OCI-LY7 (cell line): ENCODE data around the gene METTL21A. TPM values are rescaled to one million over a fixed set of nuclear protein-coding genes. Genes with fewer than 3 reads are reported as not detected.
A peak's percentile ranks its signal among the peaks of the same experiment; 100 is the strongest.

Source experiments
- Bru-seq: library from RNA; stranded (reverse); fragments of 400-500 nt; gene quantifications from one replicate; lab custom pipeline; 2021; lab: Mats Ljungman, UMichigan
- BruChase-seq, 2 experiments: library from RNA; stranded (reverse); fragments of 400-500 nt; gene quantifications; one replicate each; lab custom pipeline; 2021; lab: Mats Ljungman, UMichigan
- BruUV-seq: library from RNA; stranded (reverse); fragments of 400-500 nt; replicated peaks from 2 replicates; lab custom pipeline; 2021; lab: Mats Ljungman, UMichigan
- CTCF ChIA-PET: fragments of 300-600 bp; sonication (Branson Sonifier 250); formaldehyde crosslinking; loops from one replicate; lab custom pipeline; 2022; ENCODE audit warnings: antibody characterized with exemption; ENCODE audit not compliant: unreplicated experiment; lab: Charles Lee
- POLR2A ChIA-PET: fragments of 300-600 bp; sonication (Branson Sonifier 250); formaldehyde crosslinking; loops from one replicate; lab custom pipeline; 2022; ENCODE audit warnings: antibody characterized with exemption; lab: Charles Lee
- DNase-seq: peaks from one replicate; pipeline ENCODE4 v3.0.0-alpha.2; 2015; ENCODE audit warnings: low spot score
- H2AFZ ChIP-seq: fragments of 200-600 bp; sonication (generic), shearing (Covaris generic); 2 replicates; pipeline ENCODE4 v1.6.1; 2014; ENCODE audit warnings: mild to moderate bottlenecking, antibody characterized with exemption, low read length, moderate library complexity
- H3K27ac ChIP-seq: fragments of 200-600 bp; sonication (generic); 2 replicates; pipeline ENCODE4 v1.5.1; 2014; ENCODE audit warnings: mixed run types, low read depth, mild to moderate bottlenecking, moderate library complexity, low read length, inconsistent platforms; ENCODE audit not compliant: poor library complexity, severe bottlenecking
- H3K36me3 ChIP-seq: fragments of 200-600 bp; sonication (generic); 2 replicates; pipeline ENCODE4 v1.6.1; 2014; ENCODE audit warnings: mild to moderate bottlenecking, antibody characterized with exemption, low read length, moderate library complexity, mixed read lengths; ENCODE audit not compliant: insufficient read depth
- H3K4me1 ChIP-seq: fragments of 200-600 bp; sonication (generic); 2 replicates; pipeline ENCODE4 v1.5.1; 2014; ENCODE audit warnings: mild to moderate bottlenecking, low read length; ENCODE audit not compliant: insufficient read depth, poor library complexity, severe bottlenecking
- H3K4me2 ChIP-seq: fragments of 200-600 bp; sonication (generic); 2 replicates; pipeline ENCODE4 v1.6.1; 2014; ENCODE audit warnings: mild to moderate bottlenecking, low read length
- H3K4me3 ChIP-seq: fragments of 200-600 bp; sonication (generic); 2 replicates; pipeline ENCODE4 v1.5.1; 2014; ENCODE audit warnings: mild to moderate bottlenecking, low read depth, low read length; ENCODE audit not compliant: poor library complexity, severe bottlenecking
- H3K79me2 ChIP-seq: fragments of 200-600 bp; sonication (generic); 2 replicates; pipeline ENCODE4 v1.6.1; 2016; ENCODE audit warnings: low read depth, mild to moderate bottlenecking, low read length, moderate library complexity, mixed read lengths; ENCODE audit not compliant: insufficient read depth
- H3K9me2 ChIP-seq: fragments of 200-600 bp; sonication (generic); 2 replicates; pipeline ENCODE4 v1.6.1; 2016; ENCODE audit warnings: mild to moderate bottlenecking, low read length, mixed read lengths; ENCODE audit not compliant: insufficient read depth
- H3K9me3 ChIP-seq: fragments of 200-600 bp; sonication (generic); 2 replicates; pipeline ENCODE4 v1.6.1; 2014; ENCODE audit warnings: mild to moderate bottlenecking, mixed run types, low read length, mixed read lengths
- H4K20me1 ChIP-seq: fragments of 200-600 bp; sonication (generic); 2 replicates; pipeline ENCODE4 v1.6.1; 2014; ENCODE audit warnings: mild to moderate bottlenecking, antibody characterized with exemption, low read length, moderate library complexity, mixed read lengths; ENCODE audit not compliant: insufficient read depth
- EZH2phosphoT487 ChIP-seq: fragments of 200-600 bp; sonication (generic); IDR thresholded peaks from 2 replicates; pipeline ENCODE4 v1.6.1; 2018; ENCODE audit warnings: low read depth, borderline replicate concordance, mild to moderate bottlenecking, mixed run types, antibody characterized with exemption, low read length, moderate library complexity, mixed read lengths
- intact Hi-C: fragments of 100-400 bp; cut with micrococcal nuclease; formaldehyde crosslinking; loops from one replicate; pipeline ENCODE4 v1.10.0; 2022; ENCODE audit not compliant: unreplicated experiment
- long read RNA-seq: library from polyadenylated mRNA; stranded (forward); transcript quantifications from one replicate; pipeline ENCODE4 v2.0.0, GENCODE V29; 2022
- total RNA-seq, 2 experiments: library from RNA; depleted of rRNA in 1 of 2; stranded (reverse); fragments of >200 nt in 1 of 2; shearing (Covaris generic) in 1 of 2; gene quantifications; 2 replicates each; pipeline ENCODE4 v1.2.3, GENCODE V29; 2014 to 2022
- TF ChIP-seq, protein P1 (sequence below): fragments of 200-600 bp; sonication (generic); conservative IDR thresholded peaks from 2 replicates; pipeline ENCODE4 v1.5.1; 2014; ENCODE audit warnings: mild to moderate bottlenecking, antibody characterized with exemption, low read length, moderate library complexity, mixed read lengths

METTL21A gene
- 55.2 and 61.1 TPM in 2 replicates for total RNA-seq (2014; rRNA removed; shearing (Covaris generic))
- total RNA-seq (2022) = 58.9 and 71.4 TPM in 2 replicates
- Bru-seq, nascent RNA = percentile 72 among the genes with signal in this experiment
- percentile 79 among the genes with signal in this experiment for BruChase-seq, experiment 1, labeled RNA remaining after a 6-hour chase
- percentile 81 among the genes with signal in this experiment for BruChase-seq, experiment 2, labeled RNA remaining after a 2-hour chase
- long read RNA-seq, full-length matches to known transcripts = 69 of 143 reads
- long read RNA-seq, partial matches to known transcripts = 18 of 143 reads
- long read RNA-seq, other reads (novel, unspliced or antisense) = 56 of 143 reads

DNA sequence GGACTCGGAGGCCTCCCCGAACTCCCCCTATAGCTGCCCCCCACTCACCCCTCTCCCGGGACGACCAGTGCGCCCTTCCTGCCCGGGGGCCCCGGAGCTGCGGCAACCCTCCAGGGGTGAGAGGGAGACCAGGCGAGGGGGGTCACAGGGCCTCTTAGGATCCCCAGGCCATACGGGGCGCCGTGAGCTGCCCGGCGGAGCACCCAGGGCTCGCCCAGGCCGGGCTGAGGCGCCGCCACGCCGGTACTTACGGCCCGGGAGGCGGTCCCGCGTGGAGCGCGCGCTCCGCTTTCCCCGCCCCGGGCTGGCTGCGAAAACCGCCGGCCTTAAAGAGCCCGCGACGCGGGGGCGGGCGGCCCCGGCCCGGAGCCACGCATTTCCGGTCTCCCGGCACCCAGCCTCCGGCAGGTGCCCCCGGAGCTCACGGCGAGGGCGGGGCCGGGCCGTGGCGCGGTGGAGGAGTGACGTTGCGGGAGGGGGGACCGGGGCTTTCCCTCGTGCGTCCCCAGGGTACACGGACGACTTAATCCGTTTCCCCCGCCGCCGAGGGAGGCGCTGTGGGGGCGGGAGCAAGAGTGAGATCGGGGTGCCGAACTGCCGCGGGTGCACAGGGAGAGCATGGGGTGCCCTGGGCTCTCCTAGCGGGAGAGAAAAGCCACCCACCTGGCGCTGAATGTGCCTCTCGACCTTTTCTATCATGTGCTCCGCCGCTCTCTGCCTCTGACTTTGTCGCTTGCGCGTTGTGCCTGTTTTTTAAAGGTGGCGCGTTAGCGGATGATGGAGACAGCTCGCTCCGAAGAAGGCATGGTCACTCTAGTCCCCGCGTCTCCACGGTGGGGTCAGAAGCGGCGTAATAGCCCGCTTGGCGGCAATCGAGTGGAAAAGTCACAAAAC is at the start of gene METTL21A:
Gene METTL21A, minus strand, starts transcription at position 381 of the 894 bp plus-strand sequence. CDS start 1,019 bp downstream, outside the sequence.
- Histone ChIP-seq H3K27ac (peak within 1 kb of the TSS; percentile 99), H2AFZ (peak within 1 kb of the TSS; percentile 92), H3K9me3 (no peaks in the 10 kb centered on the region), H3K4me3 (peak within 1 kb of the TSS; percentile 83), H3K9me2 (no peaks in the 10 kb centered on the region), H3K36me3 (peaks cover 33% of the 10 kb centered on the region), H3K4me1 (peaks cover 64% of the 10 kb centered on the region), H3K79me2 (peaks cover 35% of the 10 kb centered on the region; the same call in 1 of the 2 replicates), H3K4me2 (peak within 1 kb of the TSS; percentile 98), H4K20me1 (no peaks in the 10 kb centered on the region)
- no peak for TF ChIP-seq EZH2phosphoT487
- TF ChIP-seq, protein P1, sequence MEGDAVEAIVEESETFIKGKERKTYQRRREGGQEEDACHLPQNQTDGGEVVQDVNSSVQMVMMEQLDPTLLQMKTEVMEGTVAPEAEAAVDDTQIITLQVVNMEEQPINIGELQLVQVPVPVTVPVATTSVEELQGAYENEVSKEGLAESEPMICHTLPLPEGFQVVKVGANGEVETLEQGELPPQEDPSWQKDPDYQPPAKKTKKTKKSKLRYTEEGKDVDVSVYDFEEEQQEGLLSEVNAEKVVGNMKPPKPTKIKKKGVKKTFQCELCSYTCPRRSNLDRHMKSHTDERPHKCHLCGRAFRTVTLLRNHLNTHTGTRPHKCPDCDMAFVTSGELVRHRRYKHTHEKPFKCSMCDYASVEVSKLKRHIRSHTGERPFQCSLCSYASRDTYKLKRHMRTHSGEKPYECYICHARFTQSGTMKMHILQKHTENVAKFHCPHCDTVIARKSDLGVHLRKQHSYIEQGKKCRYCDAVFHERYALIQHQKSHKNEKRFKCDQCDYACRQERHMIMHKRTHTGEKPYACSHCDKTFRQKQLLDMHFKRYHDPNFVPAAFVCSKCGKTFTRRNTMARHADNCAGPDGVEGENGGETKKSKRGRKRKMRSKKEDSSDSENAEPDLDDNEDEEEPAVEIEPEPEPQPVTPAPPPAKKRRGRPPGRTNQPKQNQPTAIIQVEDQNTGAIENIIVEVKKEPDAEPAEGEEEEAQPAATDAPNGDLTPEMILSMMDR = peak; percentile 54
- CTCF ChIA-PET = interaction anchor here (0.6 to 2.8 kb wide), 5 partner anchors 15 to 401 kb away, joined by 3 to 9 read pairs (median 4); partner anchors contain the start of gene CCNYL1
- intact Hi-C loops = loop anchor here (1.0 to 5.0 kb wide), 6 partner anchors 86 to 447 kb away; partner anchors contain the start of genes CCNYL1, CREB1, FZD5 and PLEKHM3
- TSS peak; percentile 82 for BruUV-seq
- POLR2A ChIA-PET = interaction anchor here (0.5 to 2.4 kb wide), 21 partner anchors 8 to 641 kb away, joined by 3 to 11 read pairs (median 3); partner anchors contain the start of genes CCNYL1, CREB1, PIKFYVE and PLEKHM3
- DNase-seq = peak; percentile 94

DNA sequence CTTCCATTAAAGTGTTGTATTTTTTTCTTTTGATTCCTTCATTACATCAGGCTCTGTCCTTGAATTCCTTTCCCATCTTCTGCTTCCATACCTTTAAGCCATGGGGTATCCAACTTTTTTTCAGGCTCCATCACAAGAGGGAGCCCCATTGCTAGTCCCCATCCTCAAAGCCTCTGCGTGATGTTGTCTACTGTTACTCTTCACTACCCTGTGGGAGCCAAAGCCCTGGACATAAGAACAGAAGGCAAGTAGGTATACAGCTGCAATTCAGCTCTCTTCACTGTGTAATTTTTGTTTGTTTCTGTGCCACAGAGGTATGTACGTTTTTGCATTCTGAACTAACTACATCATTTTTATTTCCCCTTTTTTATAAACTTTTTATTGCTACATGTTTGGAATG is 49.6 kb upstream of the METTL21A start:
- CTCF ChIA-PET = no interaction called here
- TF ChIP-seq, protein P1 = no peak
- TF ChIP-seq EZH2phosphoT487 = no peak
- H3K79me2 ChIP-seq = no peaks in the 10 kb centered on the region

More for the DNA sequence above, 49.6 kb upstream of the METTL21A start:
- H3K9me2 ChIP-seq = no peaks in the 10 kb centered on the region
- H3K36me3 ChIP-seq = no peaks in the 10 kb centered on the region
- H3K4me1 ChIP-seq = no peaks in the 10 kb centered on the region
- POLR2A ChIA-PET = interaction anchor here (0.7 to 1.2 kb wide), 5 partner anchors 10 to 195 kb away, joined by 3 read pairs; no protein-coding TSS in a partner anchor
- no peak overlapping the region for H3K27ac ChIP-seq
- H2AFZ ChIP-seq = no peak overlapping the region
- no peak overlapping the region for H3K4me3 ChIP-seq
- no peak overlapping the region for H3K4me2 ChIP-seq
- H4K20me1 ChIP-seq = no peaks in the 10 kb centered on the region
- no TSS peak for BruUV-seq
- intact Hi-C loops = no loop called here
- DNase-seq = no peak
- H3K9me3 ChIP-seq = no peaks in the 10 kb centered on the region
